B cell (primary cell): ENCODE measurements around the gene PPP6R3.

Experiments used
- CTCF ChIP-seq: fragments of 200-600 bp; IDR thresholded peaks from one replicate; pipeline ENCODE4 v1.8.0; 2022; ENCODE audit warnings: antibody characterized with exemption, mild to moderate bottlenecking
- EZH2 ChIP-seq: IDR thresholded peaks from 2 replicates; pipeline ENCODE4 v1.6.1; 2012; ENCODE audit warnings: borderline replicate concordance, low read depth, mild to moderate bottlenecking, moderate library complexity, low read length; ENCODE audit not compliant: insufficient read depth, poor library complexity, severe bottlenecking

DNA sequence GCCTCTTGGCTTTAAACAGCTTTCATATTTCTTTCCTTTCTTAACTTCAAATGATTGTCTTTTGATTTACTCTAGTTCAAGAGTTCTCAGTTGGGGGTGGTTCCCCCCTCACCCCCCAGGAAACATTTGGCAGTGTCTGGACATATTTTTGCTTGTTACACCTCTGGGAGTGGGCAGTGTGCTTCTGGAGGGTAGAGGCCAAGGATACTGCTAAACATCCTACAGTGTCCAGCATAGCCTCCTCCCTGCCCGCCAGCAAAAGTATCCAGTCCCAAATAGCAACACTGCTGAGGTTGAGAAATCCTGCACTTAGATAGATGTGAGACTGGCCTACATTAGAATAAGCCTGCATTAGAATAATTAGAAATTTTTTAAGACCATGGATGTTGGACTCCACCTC is 3.2 kb downstream of the PPP6R3 start:
- TF ChIP-seq CTCF (no peak), EZH2 (no peak)
